ENCODE results near the gene GSS. TPM values are rescaled to one million over a fixed set of nuclear protein-coding genes. Genes with fewer than 3 reads are reported as not detected.
A peak's percentile ranks its signal among the peaks of the same experiment; 100 is the strongest.

The GSS gene
- total and polyA plus RNA-seq, 7 donors = 14.5 to 36.6 (median 24.5) TPM

- DNase-seq = no peak
- no peak overlapping the region for H3K4me3 ChIP-seq
- no peaks in the 10 kb centered on the region for H3K27me3 ChIP-seq (ENCODE audit: insufficient read depth in 3 of 3, low read length in 2 of 3)
- H3K27ac ChIP-seq = peak overlapping the region; percentile 96
- WGBS, 3 donors = 58 to 67% (median 67%) methylated on average over 5 of the region's 5 CpGs
- no peaks in the 10 kb centered on the region for H3K9me3 ChIP-seq
- intact Hi-C loops (cut with DNase I) = no loop called here
- peaks cover 30% of the 10 kb centered on the region for H3K4me1 ChIP-seq
- TF ChIP-seq, protein P1, sequence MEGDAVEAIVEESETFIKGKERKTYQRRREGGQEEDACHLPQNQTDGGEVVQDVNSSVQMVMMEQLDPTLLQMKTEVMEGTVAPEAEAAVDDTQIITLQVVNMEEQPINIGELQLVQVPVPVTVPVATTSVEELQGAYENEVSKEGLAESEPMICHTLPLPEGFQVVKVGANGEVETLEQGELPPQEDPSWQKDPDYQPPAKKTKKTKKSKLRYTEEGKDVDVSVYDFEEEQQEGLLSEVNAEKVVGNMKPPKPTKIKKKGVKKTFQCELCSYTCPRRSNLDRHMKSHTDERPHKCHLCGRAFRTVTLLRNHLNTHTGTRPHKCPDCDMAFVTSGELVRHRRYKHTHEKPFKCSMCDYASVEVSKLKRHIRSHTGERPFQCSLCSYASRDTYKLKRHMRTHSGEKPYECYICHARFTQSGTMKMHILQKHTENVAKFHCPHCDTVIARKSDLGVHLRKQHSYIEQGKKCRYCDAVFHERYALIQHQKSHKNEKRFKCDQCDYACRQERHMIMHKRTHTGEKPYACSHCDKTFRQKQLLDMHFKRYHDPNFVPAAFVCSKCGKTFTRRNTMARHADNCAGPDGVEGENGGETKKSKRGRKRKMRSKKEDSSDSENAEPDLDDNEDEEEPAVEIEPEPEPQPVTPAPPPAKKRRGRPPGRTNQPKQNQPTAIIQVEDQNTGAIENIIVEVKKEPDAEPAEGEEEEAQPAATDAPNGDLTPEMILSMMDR (IDR thresholded peaks at IDR 0.05) = no peak
- H3K36me3 ChIP-seq (ENCODE audit: insufficient read depth in 1 of 2, low read depth in 1 of 2) = peaks cover 0 to 8% of the 10 kb centered on the region in 2 donors
- ATAC-seq = no peak
Observed at GRCh38 chr20:34952671-34953070, 2.9 kb downstream of the GSS start.

DNA sequence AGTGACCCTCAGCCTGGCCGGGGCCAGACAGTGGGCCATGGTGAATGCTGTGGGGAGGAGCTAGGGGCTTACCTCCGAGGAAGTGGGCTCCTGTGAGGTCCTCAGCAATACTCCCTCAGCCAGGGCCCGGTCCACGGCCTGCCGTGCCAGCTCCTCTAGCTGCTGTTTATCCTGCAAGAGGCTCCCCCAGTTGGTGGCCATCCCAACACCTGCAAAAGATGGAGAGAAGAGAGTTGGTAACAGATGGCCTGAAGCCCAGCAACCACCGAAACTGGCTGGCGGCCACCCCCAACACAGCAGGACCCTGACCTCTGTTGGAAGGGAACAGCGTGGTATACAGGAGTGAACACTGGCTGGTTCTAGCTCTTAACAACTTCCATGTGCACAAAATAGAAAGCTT, 4.0 kb downstream of the GSS start:
- TF ChIP-seq, protein P1 (IDR thresholded peaks at IDR 0.05) = no peak
- peaks cover 0 to 8% of the 10 kb centered on the region in 2 donors for H3K36me3 ChIP-seq (ENCODE audit: insufficient read depth in 1 of 2, low read depth in 1 of 2)
- no peaks in the 10 kb centered on the region for H3K9me3 ChIP-seq
- peaks cover 31% of the 10 kb centered on the region for H3K4me1 ChIP-seq
- no peaks in the 10 kb centered on the region for H3K27me3 ChIP-seq (ENCODE audit: insufficient read depth in 3 of 3, low read length in 2 of 3)
- ATAC-seq (no peak), DNase-seq (peak in 1 of 2 donors; percentile 57)
- 45 to 60% (median 50%) methylated on average over 8 of the region's 8 CpGs for WGBS, 3 donors
- intact Hi-C loops (cut with DNase I) = no loop called here
- peak overlapping the region; percentile 96 for H3K27ac ChIP-seq
- H3K4me3 ChIP-seq = no peak overlapping the region

DNA sequence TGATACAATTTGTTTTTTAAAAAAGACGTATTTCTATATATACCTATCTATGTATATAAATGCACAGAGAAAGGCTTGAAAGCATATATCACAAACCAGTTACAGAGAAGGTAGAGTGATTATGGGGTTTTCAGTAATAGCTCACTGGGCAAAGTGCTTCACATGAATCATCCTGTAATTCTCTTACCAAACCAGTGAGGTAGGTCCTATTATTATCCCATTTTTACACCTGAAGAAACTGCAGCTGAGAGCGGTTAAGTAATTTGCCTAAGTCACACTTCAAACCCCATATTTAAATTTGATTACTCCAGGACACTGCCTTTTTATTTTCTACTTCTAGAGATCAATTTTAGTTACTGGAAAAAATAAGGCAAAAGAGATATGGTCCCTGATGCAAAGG, 4.4 kb downstream of the GSS start:
- Histone ChIP-seq H3K36me3 (ENCODE audit: insufficient read depth in 1 of 2, low read depth in 1 of 2) (peaks cover 0 to 8% of the 10 kb centered on the region in 2 donors), H3K4me3 (no peak overlapping the region), H3K27me3 (ENCODE audit: insufficient read depth in 3 of 3, low read length in 2 of 3) (no peaks in the 10 kb centered on the region), H3K4me1 (peaks cover 35% of the 10 kb centered on the region), H3K27ac (peak overlapping the region; percentile 96), H3K9me3 (no peaks in the 10 kb centered on the region)
- 74 to 90% (median 88%) methylated on average over 2 of the region's 2 CpGs for WGBS, 3 donors
- TF ChIP-seq, protein P1 (IDR thresholded peaks at IDR 0.05) = no peak
- ATAC-seq (peak in 3 of 4 donors; percentile 39 to 52 (median 47)), DNase-seq (no peak)
- intact Hi-C loops (cut with DNase I) = no loop called here

DNA sequence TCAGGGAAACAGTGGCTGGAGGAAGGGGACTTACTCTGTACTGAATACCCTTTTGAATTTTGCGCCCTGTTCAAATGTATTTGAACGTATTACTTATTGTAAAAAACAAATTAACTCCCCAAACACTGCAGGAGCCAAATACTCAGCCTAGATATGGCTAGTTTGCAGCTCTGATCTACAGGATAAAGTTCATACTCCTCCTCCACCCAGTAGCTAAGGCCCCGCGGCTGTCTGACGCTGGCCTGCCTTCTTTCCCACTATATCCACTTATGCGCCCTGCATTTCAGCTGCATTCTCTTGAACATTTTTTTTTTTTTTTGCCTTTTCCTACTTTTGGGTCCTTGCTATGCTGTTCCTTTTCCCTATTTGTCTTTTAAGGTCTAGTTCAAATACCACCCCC, 6.5 kb downstream of the GSS start:
- WGBS, 3 donors = 89 to 93% (median 92%) methylated on average over 6 of the region's 6 CpGs
- no peaks in the 10 kb centered on the region for H3K27me3 ChIP-seq (ENCODE audit: insufficient read depth in 3 of 3, low read length in 2 of 3)
- DNase-seq (no peak), ATAC-seq (no peak)
- intact Hi-C loops (cut with DNase I) = no loop called here
- TF ChIP-seq, protein P1 (IDR thresholded peaks at IDR 0.05) = no peak
- H3K9me3 ChIP-seq = no peaks in the 10 kb centered on the region
- H3K36me3 ChIP-seq (ENCODE audit: insufficient read depth in 1 of 2, low read depth in 1 of 2) = peaks cover 0 to 8% of the 10 kb centered on the region in 2 donors
- H3K27ac ChIP-seq = no peak overlapping the region
- peaks cover 37% of the 10 kb centered on the region for H3K4me1 ChIP-seq
- H3K4me3 ChIP-seq = no peak overlapping the region

- ATAC-seq (peak; percentile 58 to 66 (median 63)), DNase-seq (no peak)
- TF ChIP-seq, protein P1 (IDR thresholded peaks at IDR 0.05) = no peak
- intact Hi-C loops (cut with DNase I) = no loop called here
- Histone ChIP-seq H3K27me3 (ENCODE audit: insufficient read depth in 3 of 3, low read length in 2 of 3) (no peaks in the 10 kb centered on the region), H3K4me3 (no peak overlapping the region), H3K36me3 (ENCODE audit: insufficient read depth in 1 of 2, low read depth in 1 of 2) (peaks cover 0 to 17% of the 10 kb centered on the region in 2 donors), H3K4me1 (peaks cover 41% of the 10 kb centered on the region), H3K27ac (peak overlapping the region; percentile 48), H3K9me3 (no peaks in the 10 kb centered on the region)
Observed at GRCh38 chr20:34948030-34948429, 7.6 kb downstream of the GSS start.
